HCT116 (cell line): Measurements from ENCODE around the gene DPP4. TPM values are rescaled to one million over a fixed set of nuclear protein-coding genes. Genes with fewer than 3 reads are reported as not detected.

Source experiments
- ATAC-seq: fragments of 200-7000 bp; cut with Tn5 transposase; 2 replicates; pipeline ENCODE4 v1.9.1; 2020; ENCODE audit warnings: mild to moderate bottlenecking, moderate library complexity
- BruUV-seq: library from RNA; stranded (reverse); fragments of 400-500 nt; replicated peaks from 2 replicates; lab custom pipeline; 2021; lab: Mats Ljungman, UMichigan
- CTCF ChIA-PET: fragments of 300-600 bp; sonication (Branson Sonifier 250); formaldehyde crosslinking; loops from one replicate; lab custom pipeline; 2021; ENCODE audit warnings: antibody characterized with exemption; lab: Charles Lee
- POLR2A ChIA-PET: fragments of 300-600, 350-600 bp; sonication (Branson Sonifier 250); formaldehyde crosslinking; loops from one replicate; lab custom pipeline; 2021; ENCODE audit warnings: antibody characterized with exemption; lab: Charles Lee
- RAD21 ChIA-PET, 2 experiments: fragments of 300-600 bp; sonication (Branson Sonifier 250); formaldehyde crosslinking; loops; one replicate each; lab custom pipeline; 2023; ENCODE audit warnings: low total read pairs in 2 of 2; ENCODE audit not compliant: uncharacterized antibody in 2 of 2, unreplicated experiment in 2 of 2, low non-redundant PET in 1 of 2; lab: Charles Lee
- DNase-seq: peaks from one replicate; pipeline ENCODE4 v3.0.0-alpha.2; 2010; ENCODE audit warnings: low read depth, low spot score
- H2AFZ ChIP-seq: fragments of 200-600 bp; shearing (Covaris generic), sonication (generic); 2 replicates; pipeline ENCODE4 v1.6.1; 2017; ENCODE audit warnings: low read depth, mixed run types, mixed read lengths, antibody characterized with exemption, low read length; ENCODE audit not compliant: poor library complexity, severe bottlenecking
- H3K27ac ChIP-seq: 2 replicates; pipeline ENCODE4 v1.5.1; 2012; ENCODE audit warnings: low read depth, low read length
- H3K27me3 ChIP-seq: fragments of 200-600 bp; sonication (generic); 2 replicates; pipeline ENCODE4 v1.6.1; 2016; ENCODE audit warnings: mixed run types, low read length, mixed read lengths; ENCODE audit not compliant: insufficient read depth
- H3K36me3 ChIP-seq, 2 experiments: fragments of 200-500 bp in 1 of 2; fragments of 200-600 bp in 1 of 2; sonication (Bioruptor generic) in 1 of 2; sonication (generic) in 1 of 2; 2 replicates each; pipeline versions ENCODE4 v1.5.1 to v1.6.1; 2014 to 2016; ENCODE audit warnings: low read length in 2 of 2, inconsistent platforms in 1 of 2, mixed read lengths in 1 of 2, mixed run types in 1 of 2; ENCODE audit not compliant: insufficient read depth in 2 of 2, control insufficient read depth in 1 of 2
- H3K4me1 ChIP-seq, 2 experiments: fragments of 200-600 bp in 1 of 2; sonication (generic) in 1 of 2; 2 replicates each; pipeline versions ENCODE4 v1.5.1 to v1.6.1; 2012 to 2017; ENCODE audit warnings: low read length in 2 of 2, inconsistent platforms in 1 of 2, mild to moderate bottlenecking in 1 of 2, mixed read lengths in 1 of 2, mixed run types in 1 of 2, moderate library complexity in 1 of 2; ENCODE audit not compliant: insufficient read depth in 2 of 2, control insufficient read depth in 1 of 2
- H3K4me2 ChIP-seq: fragments of 200-600 bp; sonication (generic); 2 replicates; pipeline ENCODE4 v1.6.1; 2017; ENCODE audit warnings: mixed run types, low read length, mixed read lengths
- H3K4me3 ChIP-seq, 2 experiments: fragments of 200-600 bp in 1 of 2; sonication (generic) in 1 of 2; replicated peaks in 1 of 2; 2 replicates each; pipeline ENCODE4 v1.5.1; 2011 to 2016; ENCODE audit warnings: low read length in 2 of 2, control low read depth in 1 of 2, low read depth in 1 of 2, mild to moderate bottlenecking in 1 of 2, mixed read lengths in 1 of 2, mixed run types in 1 of 2
- H3K79me2 ChIP-seq: fragments of 200-600 bp; sonication (generic); 2 replicates; pipeline ENCODE4 v1.6.1; 2017; ENCODE audit warnings: mild to moderate bottlenecking, mixed run types, low read length, moderate library complexity, mixed read lengths; ENCODE audit not compliant: insufficient read depth
- H3K9ac ChIP-seq: fragments of 200-600 bp; sonication (generic); 2 replicates; pipeline ENCODE4 v1.6.1; 2016; ENCODE audit warnings: low read length, mixed read lengths
- H3K9me2 ChIP-seq: fragments of 200-600 bp; sonication (generic), shearing (Covaris generic); 2 replicates; pipeline ENCODE4 v1.6.1; 2017; ENCODE audit warnings: mixed run types, mild to moderate bottlenecking, moderate library complexity; ENCODE audit not compliant: insufficient read depth
- H3K9me3 ChIP-seq, 2 experiments: fragments of 200-500 bp in 1 of 2; fragments of 200-600 bp in 1 of 2; sonication (Bioruptor generic) in 1 of 2; sonication (generic) in 1 of 2; 2 replicates each; pipeline ENCODE4 v1.6.1; 2014 to 2017; ENCODE audit warnings: low read length in 2 of 2, mixed read lengths in 2 of 2, inconsistent platforms in 1 of 2, low read depth in 1 of 2, mild to moderate bottlenecking in 1 of 2, mixed run types in 1 of 2, moderate library complexity in 1 of 2; ENCODE audit not compliant: control insufficient read depth in 1 of 2, insufficient read depth in 1 of 2
- H4K20me1 ChIP-seq: fragments of 200-600 bp; sonication (generic), shearing (Covaris generic); 2 replicates; pipeline ENCODE4 v1.6.1; 2017; ENCODE audit warnings: mixed run types, mild to moderate bottlenecking, moderate library complexity; ENCODE audit not compliant: insufficient read depth
- CEBPB ChIP-seq: IDR thresholded peaks from 2 replicates; pipeline ENCODE4 v1.6.1; 2012; ENCODE audit warnings: low read depth
- EGR1 ChIP-seq: IDR thresholded peaks from 2 replicates; pipeline ENCODE4 v1.6.1; 2012; ENCODE audit warnings: low read depth
- ELF1 ChIP-seq: IDR thresholded peaks from 2 replicates; pipeline ENCODE4 v1.6.1; 2012; ENCODE audit warnings: low read depth, borderline replicate concordance
- FOSL1 ChIP-seq: IDR thresholded peaks from 2 replicates; pipeline ENCODE4 v1.6.1; 2012; ENCODE audit warnings: low read depth
- POLR2AphosphoS5 ChIP-seq: IDR thresholded peaks from 2 replicates; pipeline ENCODE4 v1.6.1; 2011; ENCODE audit warnings: mild to moderate bottlenecking, low read depth, low read length, moderate library complexity
- RAD21 ChIP-seq: IDR thresholded peaks from 2 replicates; pipeline ENCODE4 v1.6.1; 2012; ENCODE audit warnings: low read depth, mild to moderate bottlenecking
- SIN3A ChIP-seq: IDR thresholded peaks from 2 replicates; pipeline ENCODE4 v1.6.1; 2012; ENCODE audit warnings: low read depth
- SP1 ChIP-seq: IDR thresholded peaks from 2 replicates; pipeline ENCODE4 v1.6.1; 2012; ENCODE audit warnings: low read depth
- TCF7L2 ChIP-seq: IDR thresholded peaks from 2 replicates; pipeline ENCODE4 v1.7.0; 2011; ENCODE audit warnings: borderline replicate concordance, inconsistent platforms; ENCODE audit not compliant: insufficient read depth, insufficient read length; ENCODE audit errors: extremely low read depth
- YY1 ChIP-seq: IDR thresholded peaks from 2 replicates; pipeline ENCODE4 v1.6.1; 2011; ENCODE audit warnings: low read length, low read depth, moderate library complexity, mild to moderate bottlenecking; ENCODE audit not compliant: insufficient replicate concordance; ENCODE audit errors: extremely low read depth
- ZFX ChIP-seq: fragments of 450-650 bp; IDR thresholded peaks from 2 replicates; pipeline ENCODE4 v1.6.1; 2017
- ZNF274 ChIP-seq: fragments of 200-500 bp; sonication (Bioruptor generic); IDR thresholded peaks from 2 replicates; pipeline ENCODE4 v1.6.1; 2014; ENCODE audit warnings: mild to moderate bottlenecking, low read depth, low read length, inconsistent platforms
- intact Hi-C: fragments of 100-400 bp; cut with micrococcal nuclease; formaldehyde crosslinking; loops from 2 replicates; pipeline ENCODE4 v1.10.0; 2022
- total RNA-seq: library from RNA; stranded (reverse); gene quantifications from one replicate; pipeline ENCODE4 v1.2.1, GENCODE V29; 2021; ENCODE audit not compliant: unreplicated experiment
- TF ChIP-seq, protein P1 (sequence below): IDR thresholded peaks from 2 replicates; pipeline ENCODE4 v1.6.1; 2012
- TF ChIP-seq, protein P2 (sequence below), 3 experiments: fragments of 200-600 bp in 1 of 3; sonication (generic) in 1 of 3; IDR thresholded peaks in 2 of 3; conservative IDR thresholded peaks in 1 of 3; 2 replicates each; pipeline ENCODE4 v1.5.1; 2012 to 2017; ENCODE audit warnings: low read depth in 2 of 3, low read length in 2 of 3, antibody characterized with exemption in 1 of 3, borderline replicate concordance in 1 of 3, control low read depth in 1 of 3, mild to moderate bottlenecking in 1 of 3, mixed read lengths in 1 of 3, mixed run types in 1 of 3, moderate library complexity in 1 of 3; ENCODE audit not compliant: insufficient read depth in 1 of 3
- TF ChIP-seq, protein P3 (sequence below): IDR thresholded peaks from 2 replicates; pipeline ENCODE4 v1.6.1; 2012; ENCODE audit warnings: low read depth
- TF ChIP-seq, protein P4 (sequence below): IDR thresholded peaks from 2 replicates; pipeline ENCODE4 v1.6.1; 2012

Gene DPP4
- total RNA-seq, 1 experiment from 2014 or later = 3.6 TPM

DNA sequence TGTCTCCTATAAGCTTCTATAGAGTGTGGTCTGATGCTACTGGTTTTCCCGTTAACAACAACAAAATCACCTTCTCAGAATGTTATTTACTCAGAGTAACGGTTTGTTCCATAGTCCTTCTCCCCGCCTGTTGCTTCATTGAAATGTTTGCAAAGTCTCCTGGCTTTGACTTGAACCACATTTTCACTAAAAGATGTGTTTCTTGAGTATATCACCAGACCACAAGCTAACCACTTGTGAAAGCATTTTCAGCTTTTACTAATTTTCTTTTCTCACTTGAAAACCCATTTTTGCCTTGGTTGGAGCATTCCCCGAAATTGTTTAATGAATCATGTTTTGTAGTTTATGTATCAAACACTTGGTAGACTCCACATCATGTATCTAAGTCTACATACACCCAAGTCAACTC, 121.2 kb downstream of the DPP4 start:
- H3K4me1 ChIP-seq = no peaks in the 10 kb centered on the region
- no peaks in the 10 kb centered on the region for H3K9me3 ChIP-seq
- CTCF ChIA-PET = no interaction called here
- H2AFZ ChIP-seq = no peak overlapping the region
- no peak for ATAC-seq
- no peak for TF ChIP-seq RAD21
- TF ChIP-seq SP1 = no peak
- TF ChIP-seq, protein P1, sequence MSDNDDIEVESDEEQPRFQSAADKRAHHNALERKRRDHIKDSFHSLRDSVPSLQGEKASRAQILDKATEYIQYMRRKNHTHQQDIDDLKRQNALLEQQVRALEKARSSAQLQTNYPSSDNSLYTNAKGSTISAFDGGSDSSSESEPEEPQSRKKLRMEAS = no peak
- no peak for TF ChIP-seq ZFX
- no peak for TF ChIP-seq ELF1
- TF ChIP-seq, protein P2, sequence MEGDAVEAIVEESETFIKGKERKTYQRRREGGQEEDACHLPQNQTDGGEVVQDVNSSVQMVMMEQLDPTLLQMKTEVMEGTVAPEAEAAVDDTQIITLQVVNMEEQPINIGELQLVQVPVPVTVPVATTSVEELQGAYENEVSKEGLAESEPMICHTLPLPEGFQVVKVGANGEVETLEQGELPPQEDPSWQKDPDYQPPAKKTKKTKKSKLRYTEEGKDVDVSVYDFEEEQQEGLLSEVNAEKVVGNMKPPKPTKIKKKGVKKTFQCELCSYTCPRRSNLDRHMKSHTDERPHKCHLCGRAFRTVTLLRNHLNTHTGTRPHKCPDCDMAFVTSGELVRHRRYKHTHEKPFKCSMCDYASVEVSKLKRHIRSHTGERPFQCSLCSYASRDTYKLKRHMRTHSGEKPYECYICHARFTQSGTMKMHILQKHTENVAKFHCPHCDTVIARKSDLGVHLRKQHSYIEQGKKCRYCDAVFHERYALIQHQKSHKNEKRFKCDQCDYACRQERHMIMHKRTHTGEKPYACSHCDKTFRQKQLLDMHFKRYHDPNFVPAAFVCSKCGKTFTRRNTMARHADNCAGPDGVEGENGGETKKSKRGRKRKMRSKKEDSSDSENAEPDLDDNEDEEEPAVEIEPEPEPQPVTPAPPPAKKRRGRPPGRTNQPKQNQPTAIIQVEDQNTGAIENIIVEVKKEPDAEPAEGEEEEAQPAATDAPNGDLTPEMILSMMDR (IDR thresholded peaks at IDR 0.05 in 2 of 3, conservative IDR thresholded peaks at IDR 0.05 in 1 of 3; ENCODE audit: borderline replicate concordance in 1 of 3, insufficient read depth in 1 of 3, low read depth in 2 of 3, low read length in 2 of 3) = no peak
- TF ChIP-seq YY1 = no peak
- TF ChIP-seq SIN3A = no peak
- TF ChIP-seq, protein P3, sequence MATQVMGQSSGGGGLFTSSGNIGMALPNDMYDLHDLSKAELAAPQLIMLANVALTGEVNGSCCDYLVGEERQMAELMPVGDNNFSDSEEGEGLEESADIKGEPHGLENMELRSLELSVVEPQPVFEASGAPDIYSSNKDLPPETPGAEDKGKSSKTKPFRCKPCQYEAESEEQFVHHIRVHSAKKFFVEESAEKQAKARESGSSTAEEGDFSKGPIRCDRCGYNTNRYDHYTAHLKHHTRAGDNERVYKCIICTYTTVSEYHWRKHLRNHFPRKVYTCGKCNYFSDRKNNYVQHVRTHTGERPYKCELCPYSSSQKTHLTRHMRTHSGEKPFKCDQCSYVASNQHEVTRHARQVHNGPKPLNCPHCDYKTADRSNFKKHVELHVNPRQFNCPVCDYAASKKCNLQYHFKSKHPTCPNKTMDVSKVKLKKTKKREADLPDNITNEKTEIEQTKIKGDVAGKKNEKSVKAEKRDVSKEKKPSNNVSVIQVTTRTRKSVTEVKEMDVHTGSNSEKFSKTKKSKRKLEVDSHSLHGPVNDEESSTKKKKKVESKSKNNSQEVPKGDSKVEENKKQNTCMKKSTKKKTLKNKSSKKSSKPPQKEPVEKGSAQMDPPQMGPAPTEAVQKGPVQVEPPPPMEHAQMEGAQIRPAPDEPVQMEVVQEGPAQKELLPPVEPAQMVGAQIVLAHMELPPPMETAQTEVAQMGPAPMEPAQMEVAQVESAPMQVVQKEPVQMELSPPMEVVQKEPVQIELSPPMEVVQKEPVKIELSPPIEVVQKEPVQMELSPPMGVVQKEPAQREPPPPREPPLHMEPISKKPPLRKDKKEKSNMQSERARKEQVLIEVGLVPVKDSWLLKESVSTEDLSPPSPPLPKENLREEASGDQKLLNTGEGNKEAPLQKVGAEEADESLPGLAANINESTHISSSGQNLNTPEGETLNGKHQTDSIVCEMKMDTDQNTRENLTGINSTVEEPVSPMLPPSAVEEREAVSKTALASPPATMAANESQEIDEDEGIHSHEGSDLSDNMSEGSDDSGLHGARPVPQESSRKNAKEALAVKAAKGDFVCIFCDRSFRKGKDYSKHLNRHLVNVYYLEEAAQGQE = no peak
- TF ChIP-seq, protein P4, sequence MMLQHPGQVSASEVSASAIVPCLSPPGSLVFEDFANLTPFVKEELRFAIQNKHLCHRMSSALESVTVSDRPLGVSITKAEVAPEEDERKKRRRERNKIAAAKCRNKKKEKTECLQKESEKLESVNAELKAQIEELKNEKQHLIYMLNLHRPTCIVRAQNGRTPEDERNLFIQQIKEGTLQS = no peak
- TF ChIP-seq ZNF274 = no peak
- TF ChIP-seq EGR1 = no peak
- TF ChIP-seq FOSL1 = no peak
- no peak for TF ChIP-seq POLR2AphosphoS5
- no peak for TF ChIP-seq CEBPB
- no peak for TF ChIP-seq TCF7L2
- no peak overlapping the region for H3K4me3 ChIP-seq
- no peaks in the 10 kb centered on the region for H3K79me2 ChIP-seq
- no peaks in the 10 kb centered on the region for H3K27me3 ChIP-seq
- no TSS peak for BruUV-seq
- no peaks in the 10 kb centered on the region for H4K20me1 ChIP-seq
- intact Hi-C loops = loop anchor here (10.0 kb wide), 1 partner anchor 678 kb away; no protein-coding TSS in a partner anchor
- H3K27ac ChIP-seq = no peak overlapping the region
- POLR2A ChIA-PET = no interaction called here
- H3K9me2 ChIP-seq = no peaks in the 10 kb centered on the region
- H3K9ac ChIP-seq = no peak overlapping the region
- H3K36me3 ChIP-seq = no peaks in the 10 kb centered on the region
- no peak overlapping the region for H3K4me2 ChIP-seq
- no peak for DNase-seq
- RAD21 ChIA-PET = no interaction called here
